T-helper 1 cell treated with Interleukin-12 subunit alpha and Interleukin-12 subunit beta and Interleukin-4 antibody, amounts not matched to agents 30 μg/mL and 1 μg/mL, for 36 hours (primary cell): ENCODE data around the gene CACNA1S.

Source experiments
- H3K27ac Mint-ChIP-seq: one replicate; pipeline ENCODE4 v1.8.0; 2021; ENCODE audit warnings: mild to moderate bottlenecking, mixed read lengths
- H3K27me3 Mint-ChIP-seq: one replicate; pipeline ENCODE4 v1.8.0; 2021; ENCODE audit warnings: low read depth, mixed read lengths
- H3K36me3 Mint-ChIP-seq: one replicate; pipeline ENCODE4 v1.8.0; 2021; ENCODE audit warnings: low read depth, mixed read lengths
- H3K4me1 Mint-ChIP-seq: one replicate; pipeline ENCODE4 v1.8.0; 2021; ENCODE audit warnings: low read depth, mixed read lengths
- H3K4me3 Mint-ChIP-seq: one replicate; pipeline ENCODE4 v1.8.0; 2021; ENCODE audit warnings: mild to moderate bottlenecking, moderate library complexity, mixed read lengths
- H3K9me3 Mint-ChIP-seq: one replicate; pipeline ENCODE4 v1.8.0; 2021; ENCODE audit warnings: mixed read lengths

Gene CACNA1S

DNA sequence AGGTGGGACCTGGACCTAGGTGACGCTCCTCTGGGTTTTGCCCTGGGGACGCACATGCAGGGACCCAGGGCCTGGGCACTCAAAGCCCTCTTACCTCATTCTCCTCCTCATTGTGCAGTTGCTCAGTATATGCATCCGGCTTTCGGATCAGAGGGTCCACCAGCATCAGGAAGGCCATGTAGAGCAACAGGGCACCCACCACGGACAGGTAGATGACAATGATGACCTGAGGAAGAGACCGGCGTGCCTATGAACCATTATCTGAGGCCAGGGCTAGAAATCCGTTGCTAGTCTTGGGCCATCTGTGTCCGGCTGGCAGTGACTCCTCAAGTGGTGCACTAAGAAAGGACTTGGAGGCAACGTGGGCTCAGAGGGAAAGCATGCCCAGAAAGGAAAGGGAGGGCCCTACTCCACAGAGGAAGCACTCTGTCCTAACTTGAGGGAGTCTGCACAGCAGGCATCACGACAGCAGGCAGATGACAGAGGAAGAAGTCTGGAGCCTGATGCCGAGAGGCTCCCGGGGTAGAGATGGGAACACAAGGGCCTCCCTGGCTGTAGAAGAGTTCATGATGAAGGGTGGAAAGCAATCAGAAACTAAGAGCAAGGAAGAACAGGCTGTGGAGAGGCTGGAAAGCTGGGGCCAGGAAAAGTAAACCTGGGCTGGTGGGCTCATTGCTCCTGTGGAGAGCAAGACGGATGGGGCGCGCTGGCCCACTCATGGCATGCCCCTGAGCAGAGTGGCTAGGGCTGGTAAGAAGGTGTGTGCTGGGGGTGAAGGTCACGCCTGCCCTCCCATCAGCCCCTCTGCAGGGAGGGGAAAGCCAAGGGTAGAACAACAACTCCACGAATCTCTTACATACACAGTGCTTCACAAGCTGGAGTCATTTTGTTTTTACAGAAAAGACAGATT lies 31.8 kb upstream of the CACNA1S start:
- H3K9me3 Mint-ChIP-seq: no peaks in the 10 kb centered on the region
- H3K36me3 Mint-ChIP-seq: no peaks in the 10 kb centered on the region
- no peak overlapping the region for H3K4me3 Mint-ChIP-seq
- H3K4me1 Mint-ChIP-seq: no peaks in the 10 kb centered on the region
- no peak overlapping the region for H3K27ac Mint-ChIP-seq
- no peaks in the 10 kb centered on the region for H3K27me3 Mint-ChIP-seq

DNA sequence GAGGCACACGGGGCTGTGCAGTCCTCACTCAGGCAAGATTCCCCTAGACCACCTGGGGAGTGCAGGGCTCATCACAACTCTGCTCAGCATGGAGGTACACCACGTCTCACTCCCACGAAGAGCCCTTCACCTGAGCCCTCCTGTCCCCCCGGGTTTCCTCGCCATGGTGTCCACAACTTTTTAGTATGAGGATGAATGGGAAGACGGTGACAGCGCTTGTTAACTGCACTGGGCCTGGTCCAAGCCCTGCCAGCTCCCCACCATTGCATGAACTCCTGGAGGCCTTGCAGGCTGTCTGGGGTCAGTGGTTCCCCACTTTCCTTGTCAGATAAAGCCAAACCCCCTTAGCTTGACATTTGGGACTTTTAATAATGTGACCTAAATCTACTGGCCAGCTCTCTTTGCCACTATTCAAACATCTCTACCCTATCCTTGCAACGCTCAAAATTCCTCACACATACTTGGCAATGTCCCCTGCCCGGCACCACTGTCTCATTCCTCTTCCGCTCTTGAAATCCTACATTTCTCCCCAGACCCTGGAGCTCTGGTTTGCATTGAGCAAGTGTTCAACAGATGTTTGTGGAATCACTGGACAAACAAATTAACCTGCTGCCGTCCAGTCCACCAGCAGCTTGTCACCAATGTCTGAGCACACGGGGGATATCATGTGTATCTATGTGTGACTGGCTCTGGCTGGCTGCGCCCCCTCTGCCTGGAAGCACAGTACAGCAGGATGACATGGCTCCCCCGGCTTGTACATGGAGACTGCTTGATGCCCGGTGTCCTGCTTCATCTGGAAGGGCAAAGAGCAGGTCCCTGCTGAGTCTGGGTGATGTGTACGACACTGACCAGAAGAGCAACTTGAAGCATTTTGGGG lies 30.9 kb upstream of the CACNA1S start:
- Mint-ChIP-seq H3K4me3 (no peak overlapping the region), H3K9me3 (no peaks in the 10 kb centered on the region), H3K4me1 (no peaks in the 10 kb centered on the region), H3K27me3 (no peaks in the 10 kb centered on the region), H3K27ac (no peak overlapping the region), H3K36me3 (no peaks in the 10 kb centered on the region)

DNA sequence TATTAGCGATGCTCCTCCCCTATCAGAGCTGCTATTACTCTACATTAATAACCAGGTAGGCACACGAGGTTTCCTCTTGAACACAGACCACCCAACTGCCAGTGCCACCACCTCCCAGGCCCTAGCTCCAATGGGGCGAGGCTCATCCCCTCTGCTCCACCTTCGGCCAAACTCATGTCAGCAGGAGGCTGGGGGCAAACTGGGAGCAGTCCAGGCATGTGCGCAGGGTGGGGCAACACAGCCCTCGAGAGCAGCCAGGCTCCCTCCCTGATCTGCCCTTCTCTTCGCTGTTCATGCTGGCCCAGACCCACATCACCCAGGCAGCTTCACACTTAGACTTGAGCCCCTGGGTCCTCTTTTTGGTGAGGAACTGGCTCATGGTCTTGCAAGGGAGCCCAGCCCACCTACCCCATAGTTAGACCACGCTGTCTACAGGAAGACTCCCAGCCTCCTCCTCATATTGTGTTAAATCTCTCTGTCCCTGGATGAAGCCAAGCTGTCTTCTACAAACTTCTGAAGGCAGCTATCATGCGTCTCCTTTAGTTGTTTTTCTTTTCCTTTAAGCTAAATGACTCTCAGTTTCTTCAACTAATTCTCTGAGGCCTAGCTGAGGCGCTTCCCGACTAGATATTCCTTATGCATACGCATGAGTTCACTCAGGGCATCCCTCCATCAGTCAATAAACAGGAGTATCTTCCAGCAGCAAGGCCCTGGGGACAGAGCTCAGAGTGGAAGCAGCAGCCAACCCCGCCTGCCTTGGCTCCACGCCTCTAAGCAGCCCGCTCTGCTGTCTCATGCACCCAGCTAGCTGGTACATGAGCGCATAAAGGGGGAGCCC lies 30.0 kb upstream of the CACNA1S start:
- no peaks in the 10 kb centered on the region for H3K9me3 Mint-ChIP-seq
- no peak overlapping the region for H3K4me3 Mint-ChIP-seq
- no peaks in the 10 kb centered on the region for H3K4me1 Mint-ChIP-seq
- H3K36me3 Mint-ChIP-seq: no peaks in the 10 kb centered on the region
- H3K27ac Mint-ChIP-seq: no peak overlapping the region
- no peaks in the 10 kb centered on the region for H3K27me3 Mint-ChIP-seq

DNA sequence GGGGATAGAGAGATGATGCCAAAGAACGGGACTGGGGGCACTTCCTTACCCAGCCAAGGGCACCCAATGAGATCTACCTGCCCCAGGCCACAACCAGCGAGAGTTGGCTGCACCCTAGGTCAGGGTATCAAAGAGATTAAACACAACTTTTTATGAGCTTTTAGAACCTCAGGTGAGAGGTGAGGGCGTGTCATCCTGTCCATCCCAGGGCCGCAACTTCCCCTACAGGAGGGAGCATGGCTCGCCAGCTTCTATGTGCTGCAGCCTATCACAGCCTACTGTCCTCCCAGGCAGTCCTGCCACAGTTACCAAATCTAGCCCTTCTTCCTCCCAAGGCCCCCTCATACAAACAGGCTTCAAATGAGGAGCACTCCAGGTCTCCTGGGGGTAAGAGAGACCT lies 29.2 kb upstream of the CACNA1S start:
- no peak overlapping the region for H3K4me3 Mint-ChIP-seq
- no peaks in the 10 kb centered on the region for H3K9me3 Mint-ChIP-seq
- no peaks in the 10 kb centered on the region for H3K36me3 Mint-ChIP-seq
- no peak overlapping the region for H3K27ac Mint-ChIP-seq
- no peaks in the 10 kb centered on the region for H3K27me3 Mint-ChIP-seq
- H3K4me1 Mint-ChIP-seq: no peaks in the 10 kb centered on the region

DNA sequence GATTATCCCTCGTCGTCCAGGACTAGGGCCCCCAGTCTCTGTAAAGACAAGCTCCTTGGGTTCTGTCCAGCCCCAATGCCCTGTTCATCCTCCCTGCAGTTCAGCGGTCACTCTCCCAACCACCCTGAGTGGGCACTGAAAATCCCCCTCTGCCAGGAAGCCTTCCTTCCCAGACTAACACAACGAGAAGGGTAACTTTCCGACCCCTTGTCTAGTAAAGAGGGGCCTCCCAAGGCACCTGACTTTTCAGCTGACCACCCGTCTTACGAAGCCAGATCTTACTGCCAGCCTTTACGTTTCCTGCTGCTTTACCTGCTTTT lies 28.7 kb upstream of the CACNA1S start:
- H3K9me3 Mint-ChIP-seq: no peaks in the 10 kb centered on the region
- H3K4me1 Mint-ChIP-seq: no peaks in the 10 kb centered on the region
- no peaks in the 10 kb centered on the region for H3K27me3 Mint-ChIP-seq
- H3K27ac Mint-ChIP-seq: no peak overlapping the region
- H3K4me3 Mint-ChIP-seq: no peak overlapping the region
- H3K36me3 Mint-ChIP-seq: no peaks in the 10 kb centered on the region

DNA sequence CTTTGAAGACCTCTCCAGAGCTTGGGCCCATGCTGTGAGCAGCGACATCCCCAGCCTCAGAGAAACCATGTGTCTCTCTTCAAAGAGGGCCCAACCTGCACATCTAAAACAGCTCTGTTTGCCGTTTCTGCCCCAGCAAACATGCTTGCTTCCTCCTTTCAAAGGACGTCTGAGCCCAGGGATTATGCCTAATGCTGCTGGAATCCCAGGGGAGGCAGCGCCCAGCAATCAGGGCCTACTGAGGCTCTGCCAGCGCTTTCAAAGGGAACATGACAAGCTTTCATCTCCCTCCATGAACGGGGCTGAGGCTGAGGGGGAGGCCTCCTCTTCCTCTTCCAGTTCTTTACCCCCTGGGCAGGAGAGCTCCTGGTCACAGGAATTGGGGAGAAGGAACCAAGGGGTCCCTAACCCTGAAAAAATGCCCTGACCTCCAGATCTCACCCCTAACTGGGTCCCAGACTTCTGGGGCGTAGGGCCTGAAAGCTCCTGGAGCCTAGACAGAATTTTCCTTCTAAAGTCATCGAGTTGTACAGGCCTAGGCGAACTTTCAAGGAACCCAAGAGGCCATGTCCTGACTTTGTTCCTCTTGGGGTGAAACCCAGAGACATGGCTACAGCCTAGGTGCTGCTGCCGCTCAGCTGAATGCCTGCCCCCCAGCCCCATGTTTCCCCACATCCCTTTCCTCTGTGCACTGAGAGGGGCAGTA lies 28.2 kb upstream of the CACNA1S start:
- no peaks in the 10 kb centered on the region for H3K9me3 Mint-ChIP-seq
- no peak overlapping the region for H3K4me3 Mint-ChIP-seq
- H3K27ac Mint-ChIP-seq: no peak overlapping the region
- no peaks in the 10 kb centered on the region for H3K27me3 Mint-ChIP-seq
- no peaks in the 10 kb centered on the region for H3K4me1 Mint-ChIP-seq
- H3K36me3 Mint-ChIP-seq: no peaks in the 10 kb centered on the region

DNA sequence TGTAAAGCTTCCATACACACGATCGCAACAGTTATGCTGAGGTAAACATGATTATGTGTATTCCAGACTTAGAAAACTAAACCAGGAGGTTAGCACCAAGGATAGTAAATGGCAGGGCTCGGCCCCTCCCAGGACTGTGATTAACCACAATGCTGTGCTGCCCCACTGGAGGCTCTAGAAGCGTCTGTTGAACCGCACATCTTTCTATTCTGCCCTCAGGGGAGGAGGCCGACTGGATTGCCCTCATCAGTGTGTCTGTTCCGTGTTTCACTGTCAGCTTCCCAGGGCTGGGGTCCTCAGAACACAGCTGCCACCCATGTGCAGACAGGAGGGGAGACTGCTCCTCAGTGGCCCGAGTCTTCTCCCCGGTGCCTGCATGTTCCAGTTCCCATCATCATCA lies 27.5 kb upstream of the CACNA1S start:
- no peaks in the 10 kb centered on the region for H3K9me3 Mint-ChIP-seq
- H3K4me1 Mint-ChIP-seq: no peaks in the 10 kb centered on the region
- no peaks in the 10 kb centered on the region for H3K27me3 Mint-ChIP-seq
- no peak overlapping the region for H3K4me3 Mint-ChIP-seq
- H3K36me3 Mint-ChIP-seq: no peaks in the 10 kb centered on the region
- no peak overlapping the region for H3K27ac Mint-ChIP-seq

DNA sequence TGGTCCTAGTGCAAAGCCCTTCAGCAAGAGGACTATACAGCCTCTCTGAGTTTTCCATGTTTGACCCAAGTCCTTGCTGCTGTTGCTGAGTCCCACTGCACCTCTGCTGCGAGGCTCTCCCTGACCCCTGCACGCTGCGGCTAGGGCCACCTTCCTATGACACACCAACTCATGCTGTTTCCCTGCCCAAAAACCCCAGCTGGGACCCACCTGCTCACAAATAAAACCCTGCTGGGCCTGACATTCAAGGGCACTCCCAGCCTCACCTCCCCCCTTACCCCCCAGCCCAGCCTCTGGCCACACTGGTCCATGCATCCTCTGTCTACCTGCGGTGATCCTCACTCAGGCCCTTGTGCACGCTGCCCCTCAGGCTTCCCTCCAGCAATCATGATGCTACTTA lies 27.1 kb upstream of the CACNA1S start:
- Mint-ChIP-seq H3K4me1 (no peaks in the 10 kb centered on the region), H3K4me3 (no peak overlapping the region), H3K27me3 (no peaks in the 10 kb centered on the region), H3K27ac (no peak overlapping the region), H3K9me3 (no peaks in the 10 kb centered on the region), H3K36me3 (no peaks in the 10 kb centered on the region)

DNA sequence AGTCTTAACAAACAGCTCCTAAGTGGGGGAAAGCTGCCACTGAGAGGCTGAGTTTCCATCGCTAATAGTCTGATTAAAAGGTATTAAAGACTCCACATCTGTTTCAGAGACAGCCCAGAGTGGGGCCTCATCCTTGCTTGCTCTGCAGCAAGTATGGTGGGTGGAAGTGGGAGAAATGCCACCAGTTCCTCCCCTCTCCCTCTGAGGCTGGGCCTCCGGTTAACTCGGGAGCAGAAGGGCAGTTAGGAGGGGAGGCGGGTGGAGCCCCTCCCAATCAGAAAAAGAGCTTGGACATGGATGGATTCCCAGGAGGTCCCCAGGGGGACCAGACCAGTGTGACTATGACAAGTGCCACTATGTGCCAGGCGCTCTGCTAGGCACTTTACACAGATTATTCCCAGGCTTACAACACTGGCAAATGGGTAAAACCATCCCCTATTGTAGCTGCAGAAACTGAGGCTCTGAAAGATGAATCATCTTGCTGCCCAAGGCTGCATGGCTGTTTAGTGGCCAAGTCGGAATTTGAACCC lies 26.1 kb upstream of the CACNA1S start:
- Mint-ChIP-seq H3K4me3 (no peak overlapping the region), H3K36me3 (no peaks in the 10 kb centered on the region), H3K9me3 (no peaks in the 10 kb centered on the region), H3K4me1 (no peaks in the 10 kb centered on the region), H3K27ac (no peak overlapping the region), H3K27me3 (no peaks in the 10 kb centered on the region)

DNA sequence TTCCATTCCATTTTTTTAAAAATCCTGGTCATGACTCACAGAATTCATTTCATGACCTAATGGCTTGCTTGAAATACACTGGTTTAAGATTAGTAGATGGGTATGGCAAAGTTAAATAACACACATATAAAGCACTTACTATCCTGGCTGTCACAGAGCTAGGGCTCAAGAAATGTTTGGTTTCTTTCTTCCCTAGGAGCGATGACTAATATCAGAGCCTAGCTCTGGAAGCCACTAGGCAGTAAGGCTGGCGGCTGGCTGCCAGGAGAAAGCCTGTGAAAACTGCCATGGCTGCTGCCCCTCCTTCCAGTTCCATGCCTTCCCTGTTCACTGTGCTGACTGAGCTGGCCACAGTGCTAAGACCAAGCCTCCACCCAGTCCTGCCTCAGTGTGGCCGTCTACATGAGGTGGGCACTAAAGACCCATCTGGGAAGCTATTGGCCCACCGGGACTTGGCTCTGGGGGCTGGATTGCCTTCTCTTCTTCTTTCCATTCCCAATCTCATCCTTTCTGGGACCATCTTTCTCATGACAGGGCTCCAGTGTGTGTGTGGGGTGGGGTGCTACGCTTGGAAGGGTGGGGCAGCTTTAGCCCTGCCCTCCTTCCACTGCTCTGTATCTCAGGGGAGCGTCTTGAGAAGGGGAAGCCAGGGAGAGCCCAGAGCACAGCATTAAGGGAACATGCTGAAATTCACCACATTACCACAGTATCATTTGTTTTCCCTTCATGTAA lies 25.5 kb upstream of the CACNA1S start:
- no peak overlapping the region for H3K27ac Mint-ChIP-seq
- H3K4me3 Mint-ChIP-seq: no peak overlapping the region
- no peaks in the 10 kb centered on the region for H3K9me3 Mint-ChIP-seq
- no peaks in the 10 kb centered on the region for H3K27me3 Mint-ChIP-seq
- H3K4me1 Mint-ChIP-seq: no peaks in the 10 kb centered on the region
- no peaks in the 10 kb centered on the region for H3K36me3 Mint-ChIP-seq

DNA sequence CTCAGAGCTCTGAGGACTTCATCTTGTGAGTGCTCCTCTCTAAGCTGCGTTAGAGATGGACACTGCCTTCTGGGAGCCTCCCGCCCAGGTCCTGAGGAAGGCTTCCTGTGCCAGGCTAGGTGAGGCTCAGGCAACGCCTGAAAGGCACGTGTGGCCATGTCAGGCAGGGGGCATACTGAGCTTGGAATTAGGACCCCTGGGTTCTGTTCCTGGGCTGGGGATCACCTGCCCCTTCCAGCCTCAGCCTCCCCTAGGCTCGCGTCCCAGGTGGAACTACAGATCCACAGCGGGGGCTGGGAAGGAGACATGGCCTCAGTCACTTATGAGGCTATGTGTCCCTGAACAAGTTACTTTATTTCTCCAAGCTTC lies 24.8 kb upstream of the CACNA1S start:
- H3K9me3 Mint-ChIP-seq: no peaks in the 10 kb centered on the region
- no peaks in the 10 kb centered on the region for H3K27me3 Mint-ChIP-seq
- no peaks in the 10 kb centered on the region for H3K36me3 Mint-ChIP-seq
- H3K27ac Mint-ChIP-seq: no peak overlapping the region
- H3K4me1 Mint-ChIP-seq: no peaks in the 10 kb centered on the region
- no peak overlapping the region for H3K4me3 Mint-ChIP-seq

DNA sequence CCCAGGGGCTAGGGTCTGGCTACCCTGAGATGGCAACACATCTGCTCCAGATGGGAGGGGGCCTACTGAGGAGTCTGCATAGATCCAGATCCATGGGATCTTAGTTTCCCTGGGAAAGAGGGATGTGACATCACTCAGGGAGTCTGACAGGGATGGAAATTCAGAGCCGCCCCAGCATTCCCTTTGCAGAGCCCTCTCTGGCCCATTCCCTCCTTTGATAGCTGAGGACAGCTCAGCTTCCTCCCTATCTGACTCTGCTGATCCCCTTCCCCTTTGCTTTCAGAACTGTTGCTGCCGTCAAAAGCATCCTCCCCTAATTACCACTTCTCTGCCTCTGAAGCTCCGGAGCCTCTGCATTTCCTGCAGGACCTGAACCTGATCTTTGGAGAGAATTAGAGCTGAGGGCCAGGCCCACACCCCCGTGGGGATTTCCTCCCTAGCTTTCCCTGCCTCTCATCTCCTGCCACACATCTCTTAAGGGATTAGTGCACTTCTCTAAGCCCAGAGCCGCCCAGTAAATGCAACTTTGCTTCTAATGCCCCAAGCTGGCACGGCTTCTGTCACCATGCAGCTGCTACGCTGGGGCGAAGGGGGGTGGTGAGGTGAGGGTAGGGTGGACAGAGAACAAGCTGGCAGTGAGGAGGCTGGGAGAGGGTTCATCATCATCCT lies 24.3 kb upstream of the CACNA1S start:
- Mint-ChIP-seq H3K36me3 (no peaks in the 10 kb centered on the region), H3K27me3 (no peaks in the 10 kb centered on the region), H3K4me1 (no peaks in the 10 kb centered on the region), H3K4me3 (no peak overlapping the region), H3K27ac (no peak overlapping the region), H3K9me3 (no peaks in the 10 kb centered on the region)

DNA sequence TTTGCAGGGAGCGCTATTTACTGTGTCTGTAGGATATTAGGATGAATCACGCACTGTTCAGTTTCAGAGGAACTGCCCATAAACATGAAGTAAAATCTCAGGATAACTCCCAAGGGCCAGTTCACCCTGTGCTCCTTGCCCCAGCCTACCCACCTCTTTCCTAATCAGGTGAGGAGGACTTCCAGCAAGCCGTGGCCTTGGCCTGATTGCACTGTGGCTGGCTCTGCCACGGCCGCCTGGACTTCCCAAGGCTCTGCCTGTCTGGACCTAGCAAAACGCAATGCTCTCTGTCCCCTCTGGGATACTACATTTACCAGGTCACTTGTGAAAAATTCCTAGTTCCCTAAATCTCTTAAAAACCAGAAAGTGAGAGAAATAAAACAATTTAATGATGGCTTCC lies 22.2 kb upstream of the CACNA1S start:
- Mint-ChIP-seq H3K27ac (no peak overlapping the region), H3K4me1 (no peaks in the 10 kb centered on the region), H3K9me3 (no peaks in the 10 kb centered on the region), H3K36me3 (no peaks in the 10 kb centered on the region), H3K27me3 (no peaks in the 10 kb centered on the region), H3K4me3 (no peak overlapping the region)
